CD1c-positive myeloid dendritic cell (primary cell): ENCODE measurements around the gene TMBIM6.
A peak's percentile ranks its signal among the peaks of the same experiment; 100 is the strongest.
"Not testable (repeated sequence)": the region's sequence is repeated elsewhere in the genome, so short reads cannot be mapped to it uniquely, and the experiment has no call there.

ENCODE experiments used
- DNase-seq: peaks from one replicate; pipeline ENCODE4 v3.0.0-alpha.2; 2016; ENCODE audit errors: extremely low spot score

The TMBIM6 gene

DNA sequence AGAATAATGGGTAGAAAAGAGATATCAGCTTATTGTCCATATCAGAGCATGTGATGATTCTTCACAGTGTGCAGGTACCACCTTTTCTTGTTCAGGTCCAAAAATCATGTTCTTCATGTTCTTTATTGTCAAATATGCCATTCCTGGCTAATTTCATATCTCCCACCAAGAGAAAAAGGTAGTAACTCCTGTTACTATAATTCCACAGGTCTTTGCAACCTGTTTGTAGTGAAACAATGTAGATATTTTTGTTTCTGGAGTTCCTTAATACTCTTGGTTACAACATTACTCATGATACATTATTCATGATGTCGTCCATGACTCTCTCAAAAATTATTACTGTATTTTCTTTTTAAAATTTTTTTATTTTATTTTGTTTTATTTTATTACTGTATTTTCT is 11.3 kb upstream of the TMBIM6 start:
- no peak for DNase-seq

DNA sequence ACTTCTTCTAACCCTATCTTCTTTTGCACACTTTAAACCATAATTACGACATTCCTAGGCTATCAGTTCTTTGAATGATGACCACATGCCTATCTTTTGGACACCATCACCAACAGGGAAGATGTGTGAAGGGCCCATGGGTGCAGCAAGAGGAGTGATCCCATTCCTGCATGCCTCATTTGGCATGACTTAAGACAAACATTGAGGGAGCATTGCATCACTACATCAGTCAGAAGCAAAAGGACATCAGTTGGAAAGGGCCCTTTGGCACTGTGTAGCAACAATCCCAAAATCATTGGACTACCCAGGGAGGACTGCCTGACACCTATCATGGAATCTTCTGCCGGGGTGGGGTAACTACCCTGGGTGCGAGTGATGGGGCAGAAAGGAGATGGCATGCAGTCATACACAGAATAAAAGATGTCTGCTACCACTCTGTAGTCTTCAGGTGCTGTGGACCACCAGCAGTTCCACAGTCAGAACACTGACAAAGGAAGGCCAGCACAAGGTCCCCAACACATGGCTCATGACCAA is 10.7 kb upstream of the TMBIM6 start:
- no peak for DNase-seq

DNA sequence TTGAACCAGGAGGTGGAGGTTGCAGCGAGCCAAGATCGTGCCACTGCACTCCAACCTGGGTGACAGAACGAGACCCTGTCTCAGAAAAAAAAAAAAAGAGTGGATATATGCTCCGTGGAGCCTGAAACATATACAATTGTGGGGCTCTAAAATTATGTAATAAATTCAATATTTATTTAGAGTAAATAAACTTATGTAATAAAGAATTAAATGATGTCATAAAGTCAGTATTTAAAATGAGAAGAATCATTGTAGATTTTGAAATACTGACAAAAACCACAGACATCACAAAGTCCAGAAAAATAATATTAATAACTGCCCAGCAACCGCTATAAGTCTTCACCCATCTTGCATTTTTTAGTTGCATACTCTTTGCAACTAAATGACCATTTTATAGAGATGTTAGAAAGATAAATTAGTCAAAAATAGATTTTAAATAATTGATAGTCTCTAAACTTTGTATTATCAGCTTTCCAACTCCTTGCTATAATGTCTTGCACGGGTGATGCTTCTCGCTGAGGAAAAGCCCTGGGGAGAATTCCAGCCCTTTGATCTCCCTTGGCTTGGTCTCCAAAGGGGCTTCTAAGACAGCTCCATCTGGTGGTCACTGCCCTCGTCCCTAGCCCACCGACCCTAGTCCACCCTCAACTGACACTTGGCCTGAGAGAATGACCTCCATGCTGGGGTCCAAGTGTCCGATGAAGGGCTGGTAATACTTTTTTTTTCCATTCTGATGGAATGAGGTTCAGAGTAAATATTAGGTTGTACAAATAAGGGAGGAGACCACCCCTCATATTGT is 7.9 kb upstream of the TMBIM6 start:
- DNase-seq, result no peak

GRCh38 chr12:49734900-49735299 is 6.5 kb upstream of the TMBIM6 start:
- DNase-seq, result not testable (repeated sequence)

- not testable (repeated sequence) for DNase-seq
These were observed 2.6 kb upstream of the TMBIM6 start for GRCh38 chr12:49738721-49739120.

DNA sequence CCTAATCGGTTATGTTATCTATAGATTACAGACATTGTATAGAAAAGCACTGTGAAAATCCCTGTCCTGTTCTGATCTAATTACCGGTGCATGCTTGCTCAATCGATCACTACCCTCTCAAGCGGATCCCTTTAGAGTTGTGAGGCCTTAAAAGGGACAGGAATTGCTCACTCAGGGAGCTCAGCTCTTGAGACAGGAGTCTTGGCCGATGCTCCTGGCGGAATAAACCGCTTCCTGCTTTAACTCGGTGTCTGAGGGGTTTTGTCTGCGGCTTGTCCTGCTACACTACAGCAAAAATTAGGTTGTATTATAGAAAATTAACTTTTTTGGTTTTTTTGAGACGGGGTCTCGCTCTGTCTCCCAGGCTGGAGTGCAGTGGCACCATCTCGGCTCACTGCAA is 1.1 kb upstream of the TMBIM6 start:
- not testable (repeated sequence) for DNase-seq

- peak; percentile 96 for DNase-seq
These were observed 694 bp downstream of the TMBIM6 start for GRCh38 chr12:49741882-49742620.

GRCh38 chr12:49744363-49744885 is 3.1 kb downstream of the TMBIM6 start:
- DNase-seq, result no peak

- no peak for DNase-seq
These were observed 6.9 kb downstream of the TMBIM6 start for GRCh38 chr12:49748306-49748705.

GRCh38 chr12:49748800-49749199 is 7.4 kb downstream of the TMBIM6 start:
- no peak for DNase-seq

DNA sequence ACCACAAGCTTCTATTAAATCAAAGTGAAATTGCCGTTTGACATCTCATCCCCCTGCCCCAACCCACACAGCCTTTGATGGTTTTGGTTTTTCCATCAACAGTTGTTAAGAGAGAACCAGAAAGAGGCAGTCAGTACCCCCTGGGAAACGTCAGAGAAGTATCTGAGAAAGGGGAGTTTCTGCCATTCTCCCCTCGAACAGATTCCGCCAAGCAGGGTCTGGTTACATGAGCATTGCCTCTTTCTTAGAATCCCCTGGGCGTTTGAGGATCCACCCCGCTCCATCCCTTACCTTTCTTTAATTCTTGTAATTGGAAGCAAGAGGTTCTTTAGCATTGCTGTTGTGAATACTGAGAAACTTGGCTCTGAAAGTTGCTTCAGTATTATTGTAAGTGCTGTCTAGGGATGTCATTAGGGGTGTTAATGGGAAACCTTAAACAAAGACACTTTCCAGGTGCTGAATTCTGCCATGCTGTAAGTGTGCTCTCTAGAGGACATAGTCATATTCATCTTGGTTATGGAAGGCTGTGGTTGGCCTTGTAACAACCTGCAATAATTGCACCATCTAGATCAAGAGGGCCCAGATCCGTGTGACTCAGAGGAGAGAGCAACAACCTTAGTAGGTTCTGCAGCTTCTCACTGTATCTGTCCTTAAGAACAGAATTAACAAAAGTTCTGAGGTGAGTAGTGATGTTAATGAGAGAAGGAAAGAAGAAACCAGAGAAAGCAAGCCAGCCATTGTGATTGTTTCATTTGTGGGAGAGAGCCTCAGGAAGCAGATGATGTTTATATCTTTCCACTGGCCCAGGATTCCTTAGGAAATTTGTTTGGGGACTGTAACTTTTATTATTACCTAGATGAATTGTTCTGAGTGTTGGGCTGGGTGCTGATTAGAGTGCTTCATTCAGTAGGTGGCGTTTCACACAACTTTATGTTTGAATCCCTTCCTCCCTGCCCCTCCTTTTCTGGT is 9.0 kb downstream of the TMBIM6 start:
- peak; percentile 54 for DNase-seq

- no peak for DNase-seq
These were observed 9.6 kb downstream of the TMBIM6 start for GRCh38 chr12:49750996-49751393.

- DNase-seq, result no peak
These were observed 20.5 kb downstream of the TMBIM6 start for GRCh38 chr12:49761677-49762467.

DNA sequence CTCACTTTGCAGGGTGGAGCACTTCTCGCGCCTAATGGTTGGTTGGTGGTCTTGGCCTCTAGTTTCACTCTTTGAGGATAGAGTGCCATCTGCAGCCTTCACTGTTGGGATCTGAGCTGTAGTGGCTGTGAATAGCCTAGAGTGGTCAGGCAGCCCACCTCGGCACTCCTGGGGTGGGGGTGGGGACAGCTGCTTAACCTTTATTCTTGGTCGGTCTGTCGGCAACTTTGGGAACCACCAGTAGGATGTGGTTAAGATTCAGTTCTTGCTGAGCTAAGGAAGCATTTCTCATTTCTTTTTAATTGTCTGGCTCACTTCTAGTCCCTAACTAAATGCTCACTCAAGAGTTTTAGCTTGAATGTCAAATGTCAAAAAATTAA is 21.1 kb downstream of the TMBIM6 start:
- no peak for DNase-seq

DNA sequence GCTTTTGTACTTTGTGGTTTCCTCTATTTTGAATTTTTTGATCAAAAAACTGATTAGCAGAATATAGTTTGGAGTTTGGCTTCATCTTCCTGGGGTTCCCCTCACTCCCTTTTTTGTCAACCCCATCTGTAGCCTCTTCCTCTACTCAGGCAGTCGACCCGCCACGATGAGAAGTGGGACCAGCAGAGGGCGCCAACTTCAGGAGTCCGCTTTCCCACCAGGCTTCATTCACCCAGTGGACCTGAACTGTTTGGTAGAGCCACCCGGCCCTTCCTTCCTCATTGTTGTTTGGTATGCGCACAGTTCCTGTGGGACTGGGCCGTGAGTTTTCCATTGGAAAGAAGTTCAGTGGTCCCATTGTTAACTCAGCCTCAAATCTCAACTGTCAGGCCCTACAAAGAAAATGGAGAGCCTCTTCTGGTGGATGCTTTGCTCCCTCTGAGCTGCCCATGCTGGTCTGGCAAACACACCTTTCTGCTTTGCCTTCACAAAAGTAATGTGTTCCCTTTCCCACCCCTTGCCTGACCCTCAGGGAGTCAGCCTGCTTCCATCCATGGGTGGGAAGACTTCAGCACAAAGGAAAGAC is 21.7 kb downstream of the TMBIM6 start:
- peak; percentile 74 for DNase-seq

GRCh38 chr12:49764126-49764525 is 22.8 kb downstream of the TMBIM6 start:
- no peak for DNase-seq

DNA sequence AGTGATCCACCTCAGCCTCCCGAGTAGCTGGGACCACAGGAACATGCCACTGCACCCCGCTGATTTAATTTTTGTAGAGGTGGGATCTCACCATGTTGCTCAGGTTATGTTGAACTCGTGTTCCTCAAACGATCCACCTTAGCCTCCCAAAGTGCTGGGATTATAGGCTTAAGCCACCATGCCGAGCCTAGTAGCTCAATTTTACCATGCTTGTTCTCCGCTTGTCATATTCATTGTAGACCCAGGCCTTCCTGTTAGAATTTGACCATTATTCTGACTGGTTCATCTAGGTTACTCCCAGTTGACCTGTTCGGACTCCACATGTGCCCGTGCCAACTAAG is 24.7 kb downstream of the TMBIM6 start:
- no peak for DNase-seq

GRCh38 chr12:49767333-49767732 is 26.0 kb downstream of the TMBIM6 start:
- DNase-seq, result no peak

- not testable (repeated sequence) for DNase-seq
These were observed 31.7 kb downstream of the TMBIM6 start for GRCh38 chr12:49773102-49773501.

DNA sequence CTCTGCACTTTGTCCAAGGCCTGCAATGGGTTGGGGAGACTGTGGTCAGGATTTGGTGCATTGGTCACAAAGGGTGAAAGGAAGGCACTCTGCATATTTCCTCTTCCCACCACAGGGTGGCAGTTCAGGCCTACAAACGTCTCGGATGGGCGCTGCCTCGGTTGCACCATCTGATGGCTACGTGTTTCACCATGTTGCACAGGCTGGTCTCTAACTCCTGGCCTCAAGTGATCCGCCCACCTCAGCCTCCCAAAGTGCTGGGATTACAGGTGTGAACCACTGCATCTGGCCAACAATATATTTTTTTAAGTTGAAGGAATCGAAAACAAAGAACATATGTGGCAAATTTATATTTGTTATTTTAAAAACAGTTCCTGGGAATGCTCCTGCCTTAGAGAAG is 35.1 kb downstream of the TMBIM6 start:
- DNase-seq, result peak; percentile 77
